Activated CD4-positive, alpha-beta T cell treated with anti-CD3 and anti-CD28 coated beads, Interleukin-2, amount 50 U/mL, for 1 hour (primary cell): Measurements from ENCODE around the gene TRAM2.
A peak's percentile ranks its signal among the peaks of the same experiment; 100 is the strongest.

Experiments used
- DNase-seq: peaks from one replicate; pipeline ENCODE4 v3.0.0-alpha.2; 2020

TRAM2 gene

GRCh38 chr6:52591832-52592231 lies 15.0 kb upstream of the TRAM2 start:
- no peak for DNase-seq

GRCh38 chr6:52590152-52590891 lies 13.5 kb upstream of the TRAM2 start:
- no peak for DNase-seq

- no peak for DNase-seq
Observed at GRCh38 chr6:52588710-52589091, 11.8 kb upstream of the TRAM2 start.

GRCh38 chr6:52588087-52588709 lies 11.3 kb upstream of the TRAM2 start:
- no peak for DNase-seq

GRCh38 chr6:52587001-52587400 lies 10.1 kb upstream of the TRAM2 start:
- no peak for DNase-seq

- DNase-seq, result no peak
Observed at GRCh38 chr6:52584203-52584602, 7.3 kb upstream of the TRAM2 start.

- DNase-seq, result no peak
Observed at GRCh38 chr6:52582996-52583395, 6.1 kb upstream of the TRAM2 start.

GRCh38 chr6:52582446-52582845 lies 5.6 kb upstream of the TRAM2 start:
- DNase-seq, result no peak

GRCh38 chr6:52580905-52581304 lies 4.0 kb upstream of the TRAM2 start:
- DNase-seq, result no peak

- no peak for DNase-seq
Observed at GRCh38 chr6:52579006-52579660, 2.3 kb upstream of the TRAM2 start.

GRCh38 chr6:52577778-52578463 lies 1.1 kb upstream of the TRAM2 start:
- DNase-seq, result no peak

GRCh38 chr6:52576392-52577021 lies 353 bp downstream of the TRAM2 start:
- peak; percentile 42 for DNase-seq

GRCh38 chr6:52576054-52576391 lies 837 bp downstream of the TRAM2 start:
- DNase-seq, result no peak

GRCh38 chr6:52575502-52575892 lies 1.4 kb downstream of the TRAM2 start:
- DNase-seq, result no peak

GRCh38 chr6:52574709-52575501 lies 2.0 kb downstream of the TRAM2 start:
- peak; percentile 63 for DNase-seq

- DNase-seq, result no peak
Observed at GRCh38 chr6:52573295-52573694, 3.6 kb downstream of the TRAM2 start.

GRCh38 chr6:52572536-52572935 lies 4.3 kb downstream of the TRAM2 start:
- DNase-seq, result no peak

- DNase-seq, result no peak
Observed at GRCh38 chr6:52571099-52571755, 5.6 kb downstream of the TRAM2 start.

- DNase-seq, result no peak
Observed at GRCh38 chr6:52570291-52570700, 6.6 kb downstream of the TRAM2 start.

GRCh38 chr6:52568320-52568719 lies 8.5 kb downstream of the TRAM2 start:
- DNase-seq, result no peak

- DNase-seq, result no peak
Observed at GRCh38 chr6:52566853-52567279, 10.0 kb downstream of the TRAM2 start.

GRCh38 chr6:52566201-52566600 lies 10.7 kb downstream of the TRAM2 start:
- no peak for DNase-seq
